IPS-11a (cell line): ENCODE data around the gene PRKG1.
"Not testable (repeated sequence)": the region's sequence is repeated elsewhere in the genome, so short reads cannot be mapped to it uniquely, and the experiment has no call there.

Source experiments
- H3K4me3 ChIP-seq: one replicate; pipeline ENCODE4 v1.5.1; 2013; ENCODE audit warnings: low read depth, low read length, control low read depth

PRKG1 gene

GRCh38 chr10:51564896-51565510, 490.7 kb downstream of the PRKG1 start:
- no peak overlapping the region for H3K4me3 ChIP-seq

DNA sequence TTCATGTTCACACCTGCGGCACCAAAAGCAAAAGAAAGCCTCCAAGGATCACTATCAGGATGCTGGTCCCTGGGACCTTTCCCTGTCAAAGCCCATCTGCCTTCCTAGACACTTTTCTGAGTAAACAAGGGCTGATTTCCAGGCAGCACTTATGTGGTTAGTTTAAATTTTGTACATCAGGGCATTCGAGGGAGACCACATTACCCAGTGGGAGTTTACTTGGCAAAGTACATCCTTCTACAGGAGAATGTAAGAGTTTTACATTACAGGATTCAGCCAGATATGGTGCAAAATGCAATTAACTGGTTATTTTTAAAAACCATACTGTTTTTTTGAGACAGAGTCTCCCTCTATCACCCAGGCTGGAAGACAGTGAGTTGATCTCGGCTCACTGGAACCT, 493.0 kb downstream of the PRKG1 start:
- H3K4me3 ChIP-seq = no peak overlapping the region

DNA sequence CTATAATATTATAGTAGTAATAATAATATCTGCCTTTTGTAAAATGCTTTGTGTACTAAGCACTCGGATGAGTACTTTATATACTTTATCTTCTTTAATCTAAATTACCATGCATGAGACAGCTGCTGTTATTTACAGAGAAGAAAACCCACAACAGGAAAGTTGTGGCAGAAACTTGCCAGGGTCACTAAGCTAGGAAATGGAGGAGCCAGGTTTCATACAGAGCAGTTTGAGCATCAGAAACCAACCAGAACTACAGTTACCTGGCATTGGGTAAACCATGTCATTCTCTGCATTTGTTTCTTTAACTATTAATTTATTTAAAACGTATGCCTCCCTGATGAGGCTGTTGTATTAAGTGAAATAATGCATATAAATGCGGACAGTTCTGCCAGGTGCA, 495.2 kb downstream of the PRKG1 start:
- no peak overlapping the region for H3K4me3 ChIP-seq

DNA sequence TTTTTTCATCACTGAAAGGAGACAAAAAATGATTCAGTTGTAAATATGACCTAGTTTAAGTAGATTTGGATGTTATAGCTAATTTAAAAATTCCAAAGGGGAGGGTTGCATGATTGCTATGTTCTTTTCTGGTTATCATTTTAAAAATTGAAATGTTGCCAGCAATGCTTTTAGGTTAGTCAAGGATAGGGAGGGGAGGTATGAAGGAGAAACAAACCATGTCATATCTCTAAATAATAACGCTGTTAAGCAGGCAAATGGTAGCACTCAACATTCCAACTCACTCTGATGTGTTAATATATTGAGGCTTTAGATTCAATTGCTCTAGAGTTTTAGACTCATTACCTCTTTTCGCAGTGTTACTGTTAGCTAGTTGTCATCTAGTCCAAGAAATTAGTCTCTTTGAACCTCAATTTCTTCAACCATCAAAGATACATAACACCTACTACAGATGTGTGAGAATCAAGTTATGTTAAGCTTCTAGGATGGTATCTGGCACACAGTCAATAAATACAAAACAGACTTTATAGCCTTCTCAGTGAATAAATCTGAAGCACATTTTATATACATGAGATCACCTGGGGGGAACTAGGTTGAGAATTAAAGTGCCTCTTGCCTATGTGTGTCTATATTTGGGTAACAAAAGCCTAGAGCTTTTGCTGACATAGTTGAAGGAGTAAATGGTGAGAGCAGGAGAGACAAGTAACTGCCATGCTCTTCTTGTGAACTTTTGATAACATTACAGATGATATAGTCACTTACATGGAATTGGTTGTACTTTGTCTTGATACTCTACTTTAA, 500.2 kb downstream of the PRKG1 start:
- no peak overlapping the region for H3K4me3 ChIP-seq

DNA sequence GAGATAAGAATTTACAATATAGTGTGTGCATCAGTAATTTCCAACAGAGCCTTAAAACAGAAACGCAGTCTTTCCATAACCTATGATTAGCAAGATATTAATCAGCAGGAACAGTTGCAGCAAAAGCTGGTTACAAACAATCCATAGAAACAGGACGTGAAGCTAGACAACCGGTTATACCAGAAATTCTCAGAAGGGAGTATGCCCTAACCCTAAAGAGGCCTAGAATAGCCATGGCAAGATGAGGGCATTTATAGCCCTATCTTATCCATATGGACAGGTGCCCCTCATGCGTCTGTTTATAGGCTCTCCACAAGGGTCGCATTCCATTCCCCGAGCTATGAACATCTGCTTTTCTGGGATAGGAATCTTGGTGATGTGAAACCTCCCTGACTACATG, 506.9 kb downstream of the PRKG1 start:
- not testable (repeated sequence) for H3K4me3 ChIP-seq

GRCh38 chr10:51583976-51584375, 509.7 kb downstream of the PRKG1 start:
- H3K4me3 ChIP-seq = no peak overlapping the region

DNA sequence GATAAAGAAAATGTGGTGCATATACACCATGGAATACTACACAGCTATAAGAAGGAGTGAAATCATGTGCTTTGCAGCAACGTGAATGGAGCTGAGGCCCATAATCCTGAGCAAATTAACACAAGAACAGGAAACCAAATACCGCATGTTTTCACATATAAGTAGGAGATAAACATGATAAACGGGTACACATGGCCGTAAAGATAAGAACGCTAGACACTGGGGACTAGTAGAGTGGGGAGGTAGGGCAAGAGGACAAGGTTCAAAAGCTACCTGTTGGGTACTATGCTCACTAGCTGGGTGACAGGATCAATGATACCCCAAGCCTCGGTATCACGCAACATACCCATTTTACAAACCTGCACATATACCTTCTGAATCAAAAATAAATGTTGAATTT, 511.5 kb downstream of the PRKG1 start:
- H3K4me3 ChIP-seq = no peak overlapping the region

DNA sequence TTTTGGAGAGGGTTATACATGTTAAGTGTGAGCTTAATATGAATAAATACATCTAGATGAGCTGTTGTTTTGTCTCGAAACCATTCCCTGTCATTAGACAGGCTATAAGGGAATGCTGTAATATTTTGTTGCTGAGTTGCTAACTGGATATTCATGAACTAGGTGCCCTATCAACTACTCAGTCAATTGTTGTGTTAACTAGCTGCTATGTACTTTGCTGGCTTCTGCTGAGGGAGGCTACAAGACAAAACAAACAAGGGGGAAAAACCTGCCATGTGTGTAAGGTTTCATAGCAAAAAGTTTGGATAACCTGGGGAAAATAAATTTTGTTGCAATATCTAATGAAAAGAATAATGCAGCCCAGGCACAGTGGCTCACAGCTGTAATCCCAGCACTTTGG, 514.7 kb downstream of the PRKG1 start:
- no peak overlapping the region for H3K4me3 ChIP-seq

DNA sequence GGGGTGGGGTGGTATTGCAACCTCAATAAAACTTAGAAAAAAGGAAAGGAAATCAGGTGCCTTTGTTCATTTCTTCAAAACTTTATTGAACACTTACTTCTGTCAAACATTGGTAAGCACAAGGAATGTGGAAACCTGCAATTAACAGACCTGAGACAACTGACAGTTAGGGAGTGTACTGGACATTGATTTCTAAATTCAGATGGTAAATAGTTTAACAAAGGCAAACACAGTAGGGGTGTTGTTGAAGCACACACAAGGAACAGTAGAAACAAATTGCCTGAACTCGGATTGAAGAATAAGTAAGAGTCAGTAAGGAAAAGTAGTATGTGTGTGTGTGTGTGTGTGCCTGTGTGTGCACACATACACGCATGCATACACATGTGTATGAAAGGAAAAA, 516.5 kb downstream of the PRKG1 start:
- no peak overlapping the region for H3K4me3 ChIP-seq

DNA sequence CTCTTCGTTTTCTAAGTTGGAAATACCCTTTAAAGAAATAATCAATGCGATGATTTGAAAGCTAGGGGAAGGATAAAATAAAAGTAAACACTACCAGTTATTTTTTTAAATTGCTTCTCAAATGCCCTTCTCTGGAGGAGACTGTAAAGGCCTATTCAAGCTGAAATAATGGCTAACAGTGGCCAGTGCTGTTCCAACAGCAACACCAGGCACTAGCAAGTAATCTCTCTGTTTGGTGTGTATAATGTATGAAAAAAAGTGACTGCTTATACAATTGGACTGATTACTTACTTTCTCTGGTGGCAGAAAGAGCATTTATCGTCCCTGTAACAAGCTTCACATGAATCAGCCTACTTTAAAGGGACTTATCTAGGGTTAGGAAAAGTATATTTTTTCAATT, 522.4 kb downstream of the PRKG1 start:
- no peak overlapping the region for H3K4me3 ChIP-seq

- no peak overlapping the region for H3K4me3 ChIP-seq
Observed at GRCh38 chr10:51599647-51600046, 525.4 kb downstream of the PRKG1 start.

- H3K4me3 ChIP-seq = no peak overlapping the region
Observed at GRCh38 chr10:51602326-51602725, 528.0 kb downstream of the PRKG1 start.

DNA sequence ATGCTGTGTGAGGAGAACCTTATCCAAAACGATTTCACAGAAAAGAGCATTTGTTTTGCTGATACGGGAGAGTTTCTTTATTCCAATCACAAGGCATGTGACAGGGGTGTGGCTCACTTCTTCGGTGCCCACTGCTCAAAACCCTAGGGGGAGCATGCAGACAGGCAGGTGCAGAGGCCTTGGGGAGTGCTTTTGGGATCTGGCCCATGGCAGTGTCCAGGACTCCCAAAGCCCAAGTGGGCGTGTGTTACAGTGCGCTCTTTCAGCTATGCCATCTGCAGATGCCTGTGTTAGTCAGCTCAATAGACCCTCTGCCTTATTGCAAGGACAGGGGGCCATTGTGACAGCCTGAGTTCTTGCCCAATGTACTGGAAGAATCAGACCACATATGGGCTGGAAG, 530.3 kb downstream of the PRKG1 start:
- H3K4me3 ChIP-seq = no peak overlapping the region

DNA sequence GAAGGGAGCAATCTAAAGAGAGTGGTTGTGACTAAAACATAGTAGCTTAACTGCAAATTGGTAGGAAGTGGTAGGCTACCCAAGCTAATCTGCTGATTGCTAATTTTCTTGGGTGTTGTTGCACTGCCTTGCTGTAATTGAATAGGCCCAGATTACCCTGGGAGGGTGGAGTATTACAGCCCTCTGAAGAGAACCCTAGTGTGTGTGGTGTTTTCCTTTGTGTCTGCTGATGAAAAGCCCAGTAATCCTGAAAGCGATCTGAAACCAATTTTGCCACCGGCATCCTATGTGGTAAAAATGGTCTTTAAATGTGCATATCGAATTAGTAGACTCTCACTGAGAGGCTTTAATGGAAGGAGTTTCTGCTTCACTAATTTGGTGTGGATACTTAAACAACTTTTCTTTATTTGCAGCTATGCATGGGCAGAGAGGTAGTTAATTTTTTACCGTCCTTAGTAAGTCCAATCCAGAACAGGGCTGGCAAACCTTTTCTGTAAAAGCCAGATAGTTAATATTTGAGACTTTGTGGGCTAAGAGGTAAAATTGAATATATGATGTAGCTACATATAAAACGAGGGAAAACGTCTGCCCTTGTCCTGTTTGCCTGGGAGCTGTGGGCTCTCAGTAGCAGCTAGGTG, 532.7 kb downstream of the PRKG1 start:
- H3K4me3 ChIP-seq = no peak overlapping the region

GRCh38 chr10:51607463-51607835, 533.2 kb downstream of the PRKG1 start:
- H3K4me3 ChIP-seq = no peak overlapping the region

GRCh38 chr10:51608211-51608610, 533.9 kb downstream of the PRKG1 start:
- no peak overlapping the region for H3K4me3 ChIP-seq

- no peak overlapping the region for H3K4me3 ChIP-seq
Observed at GRCh38 chr10:51615764-51616298, 541.5 kb downstream of the PRKG1 start.

GRCh38 chr10:51617576-51618235, 543.4 kb downstream of the PRKG1 start:
- no peak overlapping the region for H3K4me3 ChIP-seq

DNA sequence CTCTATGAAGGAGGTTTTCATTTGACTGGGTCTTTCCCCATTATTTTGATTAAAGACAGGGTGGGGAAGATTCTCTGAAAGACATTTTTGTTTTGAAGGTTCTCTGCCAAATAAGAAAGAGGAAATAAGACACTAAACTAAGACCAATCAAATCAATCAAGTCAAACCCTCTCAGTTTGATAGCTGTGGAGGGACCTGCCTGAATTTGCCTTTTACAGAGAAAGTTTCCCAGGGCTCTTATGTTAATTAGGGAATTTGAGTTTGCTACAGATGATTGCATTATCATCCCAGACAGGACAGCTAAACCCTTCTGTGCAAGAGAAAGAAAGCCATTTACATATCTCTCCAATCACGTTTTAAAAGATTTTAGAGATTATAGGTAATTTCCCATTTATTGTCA, 545.1 kb downstream of the PRKG1 start:
- no peak overlapping the region for H3K4me3 ChIP-seq

DNA sequence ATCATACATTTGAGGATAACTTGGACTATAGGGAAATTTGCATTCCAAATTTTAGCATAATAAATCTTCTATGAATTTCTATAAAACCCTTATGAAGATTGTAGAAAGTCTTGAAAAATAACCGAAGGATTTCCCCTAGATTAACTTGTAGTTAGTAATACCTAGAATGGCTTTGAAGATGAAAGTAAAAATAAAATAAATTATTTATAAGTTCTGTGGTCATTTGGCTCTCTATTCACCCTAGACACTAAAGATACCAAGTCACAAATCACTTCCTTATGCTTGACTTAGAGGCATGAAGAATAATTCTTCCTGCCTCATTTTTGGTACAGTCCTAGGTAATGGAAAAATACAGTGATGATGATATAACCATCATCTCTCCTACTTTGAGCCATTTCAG, 545.8 kb downstream of the PRKG1 start:
- H3K4me3 ChIP-seq = no peak overlapping the region

DNA sequence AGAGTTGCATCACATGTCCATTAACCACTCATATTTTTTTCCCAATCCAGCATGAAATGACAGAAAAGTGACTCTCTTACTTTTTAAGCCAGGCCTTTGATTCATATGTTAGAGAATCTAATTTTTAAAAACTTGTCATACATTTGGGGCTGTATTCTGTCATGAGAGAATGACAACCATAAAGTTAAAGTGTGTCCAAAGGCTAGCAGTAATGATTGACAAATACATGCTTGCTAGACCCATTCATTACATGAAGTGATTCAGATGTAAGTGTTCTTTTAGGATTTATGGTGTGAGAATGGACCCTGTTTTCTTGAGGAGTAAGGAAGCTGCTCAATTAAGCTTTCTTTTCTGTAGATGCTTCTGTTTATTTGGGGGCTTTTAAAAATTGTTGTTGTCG, 549.7 kb downstream of the PRKG1 start:
- H3K4me3 ChIP-seq = no peak overlapping the region
